Naive thymus-derived CD8-positive, alpha-beta T cell (primary cell): ENCODE data around the gene HRH2. TPM values are rescaled to one million over a fixed set of nuclear protein-coding genes. Genes with fewer than 3 reads are reported as not detected.
"Not testable (repeated sequence)": the region's sequence is repeated elsewhere in the genome, so short reads cannot be mapped to it uniquely, and the experiment has no call there.

ENCODE experiments used
- ATAC-seq, 2 donors: fragments of 150-1000 bp; cut with Tn5 transposase in 1 of 2; sonication (Bioruptor Pico), chemical (Tn5 transposase) in 1 of 2; 1 replicate in 1 of 2; 2 replicates in 1 of 2; pipeline ENCODE4 v1.10.0; 2021; ENCODE audit warnings: mild to moderate bottlenecking in 2 of 2, moderate library complexity in 2 of 2
- POLR2A ChIA-PET: fragments of 350-600 bp; sonication (Branson Sonifier 250); formaldehyde crosslinking; loops from one replicate; lab custom pipeline; 2021; ENCODE audit warnings: antibody characterized with exemption; lab: Charles Lee
- DNase-seq, 10 donors: peaks; one replicate each; pipeline versions ENCODE4 v3.0.0 to v3.0.0-alpha.2; 2020 to 2022
- H3K27ac Mint-ChIP-seq, 10 donors: one replicate each; pipeline ENCODE4 v1.8.0; 2020 to 2022; ENCODE audit warnings: mild to moderate bottlenecking in 10 of 10, mixed read lengths in 10 of 10, moderate library complexity in 4 of 10, inconsistent platforms in 1 of 10
- H3K27me3 Mint-ChIP-seq, 5 donors: one replicate each; pipeline ENCODE4 v1.8.0; 2021 to 2022; ENCODE audit warnings: mixed read lengths in 5 of 5
- H3K36me3 Mint-ChIP-seq, 3 donors: one replicate each; pipeline ENCODE4 v1.8.0; 2020 to 2022; ENCODE audit warnings: mixed read lengths in 3 of 3, mild to moderate bottlenecking in 2 of 3, inconsistent platforms in 1 of 3
- H3K4me1 Mint-ChIP-seq, 4 donors: one replicate each; pipeline ENCODE4 v1.8.0; 2021 to 2022; ENCODE audit warnings: mixed read lengths in 4 of 4
- H3K4me3 Mint-ChIP-seq, 10 donors: one replicate each; pipeline ENCODE4 v1.8.0; 2020 to 2022; ENCODE audit warnings: mild to moderate bottlenecking in 10 of 10, mixed read lengths in 10 of 10, moderate library complexity in 6 of 10, inconsistent platforms in 1 of 10
- H3K9me3 Mint-ChIP-seq, 9 donors: one replicate each; pipeline ENCODE4 v1.8.0; 2020 to 2022; ENCODE audit warnings: mixed read lengths in 9 of 9, mild to moderate bottlenecking in 3 of 9, inconsistent platforms in 1 of 9, moderate library complexity in 1 of 9
- polyA plus RNA-seq, 3 donors: library from polyadenylated mRNA; unstranded; fragments of 300-500 nt; fragmentation: Illumina TruSeq; gene quantifications; one replicate each; pipeline ENCODE4 v1.2.3, GENCODE V29; 2021
- total RNA-seq, 8 experiments: library from RNA in 2 of 8; stranded (reverse) in 2 of 8; gene quantifications; one replicate each; pipeline ENCODE4 v1.2.3 and lab custom pipeline; 2021 to 2026

The HRH2 gene
- total and polyA plus RNA-seq, 5 experiments from 2014 or later, result 2.0 to 8.6 (median 2.6) TPM

DNA sequence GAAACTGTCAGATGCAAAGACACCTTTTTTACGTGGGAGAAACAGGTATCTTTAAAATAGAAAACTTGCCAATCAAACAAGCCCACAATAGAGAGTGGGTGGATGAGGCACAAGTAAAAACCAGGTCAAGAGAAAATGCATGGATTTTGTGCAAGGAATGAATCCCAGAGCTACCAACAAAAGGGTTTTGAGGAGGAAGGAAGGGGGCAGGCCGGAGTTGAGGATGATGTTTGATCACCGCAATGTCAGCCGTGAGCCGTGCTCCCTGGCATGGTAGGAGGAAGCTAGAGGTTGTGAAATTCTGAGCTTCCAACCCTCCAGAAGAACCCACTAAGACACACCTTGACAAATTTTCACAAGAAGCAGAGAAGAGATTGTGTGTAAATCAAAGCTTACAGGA is 53.2 kb downstream of the HRH2 start:
- no peak overlapping the region for H3K4me3 Mint-ChIP-seq
- POLR2A ChIA-PET, result no interaction called here
- no peaks in the 10 kb centered on the region for H3K27me3 Mint-ChIP-seq
- DNase-seq (peak in 1 of 10 donors; percentile 37), ATAC-seq (no peak)
- H3K9me3 Mint-ChIP-seq, result peaks cover 0 to 7% (median under 1%) of the 10 kb centered on the region in 9 donors
- peak overlapping the region in 1 of 10 donors; percentile 51 for H3K27ac Mint-ChIP-seq
- peaks cover under 1 to 30% (median 18%) of the 10 kb centered on the region in 3 donors for H3K36me3 Mint-ChIP-seq
- H3K4me1 Mint-ChIP-seq, result peaks cover 0 to 8% (median 1%) of the 10 kb centered on the region in 4 donors

DNA sequence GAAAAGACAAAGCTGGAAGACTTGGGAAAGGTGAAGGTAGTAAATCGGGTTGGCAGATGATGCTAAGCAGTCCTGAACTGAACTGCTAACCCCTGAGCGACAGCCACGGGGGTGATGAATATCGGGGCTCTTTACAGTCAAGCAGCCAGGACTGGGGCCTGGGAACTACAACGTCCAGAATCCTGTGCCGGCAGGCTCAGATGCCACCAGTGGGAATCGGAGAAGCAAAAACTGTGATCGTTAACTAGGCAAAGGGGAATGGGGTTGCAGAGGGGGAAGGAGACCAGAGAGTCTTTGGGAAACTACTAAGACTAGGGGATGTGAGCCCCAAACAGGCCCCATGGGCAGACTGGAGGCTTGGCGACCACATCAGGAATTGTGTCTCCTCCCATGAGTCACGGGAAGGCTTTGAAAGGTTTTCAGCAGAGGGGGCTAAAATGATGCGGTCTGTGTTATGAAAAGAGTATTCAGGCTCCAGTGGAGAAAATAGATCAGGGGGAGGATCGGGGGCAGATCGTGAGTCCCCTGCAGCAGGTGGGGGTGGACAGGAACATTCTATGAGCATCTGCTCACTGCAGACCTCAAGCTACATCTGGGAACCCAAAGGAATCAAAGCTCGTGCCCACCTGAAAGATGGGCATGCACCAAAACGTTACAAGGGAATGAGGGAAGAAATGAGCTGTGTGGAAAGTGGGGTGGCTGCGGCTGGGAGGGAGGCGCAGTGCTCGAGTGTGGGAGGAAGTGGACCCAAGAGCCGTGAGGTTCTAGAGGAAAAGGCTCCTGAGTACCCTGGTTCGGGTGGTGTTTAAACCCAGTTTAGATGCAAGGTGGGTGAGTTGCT is 53.8 kb downstream of the HRH2 start:
- peak in 1 of 10 donors; percentile 35 for DNase-seq
- Mint-ChIP-seq H3K9me3 (peaks cover 0 to 14% (median 4%) of the 10 kb centered on the region in 9 donors), H3K4me1 (peaks cover 0 to 8% (median 1%) of the 10 kb centered on the region in 4 donors), H3K27me3 (no peaks in the 10 kb centered on the region), H3K36me3 (peaks cover 7 to 30% (median 20%) of the 10 kb centered on the region in 3 donors), H3K27ac (peak overlapping the region in 3 of 10 donors; percentile 23 to 79 (median 51)), H3K4me3 (no peak overlapping the region)
- no peak for ATAC-seq
- POLR2A ChIA-PET, result no interaction called here

DNA sequence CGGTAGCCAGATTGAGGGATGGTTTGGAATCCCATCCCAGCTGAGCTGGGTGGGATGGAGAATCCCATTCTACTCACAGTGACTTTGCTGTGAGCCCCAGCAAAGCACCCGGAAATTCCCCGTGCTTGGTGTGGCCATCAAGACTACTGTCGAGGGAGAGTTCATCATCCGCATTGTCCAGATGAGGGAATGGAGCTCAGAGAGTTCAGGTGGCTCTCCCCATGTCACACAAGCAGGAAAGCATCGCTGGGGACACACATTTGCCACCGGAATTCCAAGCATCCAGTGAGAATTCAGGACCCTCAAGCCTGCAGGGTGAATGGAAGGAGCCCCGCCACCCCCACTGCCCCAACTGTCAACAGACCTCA is 54.4 kb downstream of the HRH2 start:
- DNase-seq (peak in 1 of 10 donors; percentile 14), ATAC-seq (no peak)
- no peak overlapping the region for H3K4me3 Mint-ChIP-seq
- POLR2A ChIA-PET, result no interaction called here
- peaks cover 0 to 8% (median 1%) of the 10 kb centered on the region in 4 donors for H3K4me1 Mint-ChIP-seq
- peaks cover 0 to 2% (median 0%) of the 10 kb centered on the region in 5 donors for H3K27me3 Mint-ChIP-seq
- H3K36me3 Mint-ChIP-seq, result peaks cover 14 to 30% (median 27%) of the 10 kb centered on the region in 3 donors
- no peak overlapping the region for H3K27ac Mint-ChIP-seq
- H3K9me3 Mint-ChIP-seq, result peaks cover 0 to 20% (median 10%) of the 10 kb centered on the region in 9 donors

DNA sequence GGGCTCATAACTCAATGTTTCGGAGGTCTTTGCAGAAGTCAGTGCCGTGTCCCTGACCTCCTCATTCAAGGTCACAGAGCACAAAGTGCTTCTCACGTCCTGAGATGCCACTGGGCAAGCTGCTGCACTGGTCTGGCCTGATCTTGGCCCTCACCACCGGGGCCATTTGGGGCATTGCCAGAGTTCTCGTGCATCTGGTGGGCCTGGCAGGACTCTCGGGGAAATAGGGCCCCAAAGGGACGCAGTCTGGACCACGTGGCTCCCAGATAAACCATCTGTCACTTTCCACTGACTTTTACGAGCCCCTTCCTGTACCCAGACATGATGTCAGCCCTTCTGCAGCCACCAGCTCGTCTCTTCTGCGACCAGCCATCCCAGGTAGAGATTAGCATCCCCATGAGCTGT is 54.8 kb downstream of the HRH2 start:
- no peak overlapping the region for H3K27ac Mint-ChIP-seq
- DNase-seq (peak in 1 of 10 donors; percentile 14), ATAC-seq (no peak)
- peaks cover 0 to 22% (median 10%) of the 10 kb centered on the region in 9 donors for H3K9me3 Mint-ChIP-seq
- H3K4me3 Mint-ChIP-seq, result no peak overlapping the region
- POLR2A ChIA-PET, result no interaction called here
- peaks cover 14 to 28% (median 28%) of the 10 kb centered on the region in 3 donors for H3K36me3 Mint-ChIP-seq
- peaks cover 0 to 8% (median 1%) of the 10 kb centered on the region in 4 donors for H3K4me1 Mint-ChIP-seq
- peaks cover 0 to 2% (median 0%) of the 10 kb centered on the region in 5 donors for H3K27me3 Mint-ChIP-seq

DNA sequence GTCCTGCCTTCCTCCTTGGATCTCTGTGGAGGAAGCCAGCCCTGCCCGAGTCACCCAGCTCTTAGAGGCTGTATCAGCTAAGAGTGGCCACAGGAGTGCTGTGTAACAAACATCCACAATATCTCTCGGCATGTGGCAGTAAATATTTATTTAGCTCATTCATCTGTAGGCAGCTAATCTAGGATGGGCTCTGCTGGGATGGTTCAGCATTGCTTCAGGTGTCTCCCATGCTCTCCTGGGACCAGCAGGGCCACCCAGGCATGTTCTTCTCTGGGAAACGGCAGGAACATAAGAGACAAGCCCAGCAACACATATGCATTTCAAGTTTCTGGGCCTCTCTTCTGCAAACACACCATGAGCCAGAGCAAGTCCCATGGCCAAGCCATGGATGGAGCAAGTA is 56.1 kb downstream of the HRH2 start:
- ATAC-seq, result no peak
- H3K27me3 Mint-ChIP-seq, result peaks cover 0 to 9% (median 0%) of the 10 kb centered on the region in 5 donors
- no peak overlapping the region for H3K4me3 Mint-ChIP-seq
- DNase-seq, result no peak
- no peak overlapping the region for H3K27ac Mint-ChIP-seq
- POLR2A ChIA-PET, result no interaction called here
- peaks cover 0 to 23% (median 10%) of the 10 kb centered on the region in 9 donors for H3K9me3 Mint-ChIP-seq
- peaks cover 14 to 27% (median 16%) of the 10 kb centered on the region in 3 donors for H3K36me3 Mint-ChIP-seq
- peaks cover 0 to 10% (median 3%) of the 10 kb centered on the region in 4 donors for H3K4me1 Mint-ChIP-seq

DNA sequence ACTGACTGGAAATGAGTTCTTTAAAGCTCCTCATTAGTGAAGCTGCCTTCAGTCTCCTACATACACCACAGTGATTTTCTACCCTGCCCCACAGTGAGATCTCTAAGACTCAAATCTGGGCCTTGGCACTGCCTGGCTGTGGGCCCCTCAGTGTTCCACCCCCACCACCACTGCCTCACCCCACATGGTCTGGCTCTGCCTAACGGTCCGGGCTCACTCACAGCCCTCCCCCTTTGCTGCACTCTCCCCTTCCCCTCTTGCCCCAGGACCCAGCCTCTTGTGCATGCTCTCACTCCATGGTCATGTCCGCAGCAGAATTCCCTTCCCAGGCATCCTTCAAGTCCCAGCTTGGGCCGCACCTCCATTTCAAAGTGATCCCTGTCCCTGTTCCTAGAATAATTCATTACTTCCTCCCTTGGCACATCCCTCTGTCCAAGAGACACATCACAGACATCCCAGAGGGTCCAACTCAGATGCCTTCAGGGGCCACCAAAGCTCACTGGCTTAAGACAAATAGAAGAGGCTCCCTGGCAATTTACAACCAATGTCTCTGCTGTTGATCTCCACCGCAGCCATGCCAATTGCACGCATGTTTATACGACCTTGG is 56.7 kb downstream of the HRH2 start:
- peaks cover 0 to 23% (median 10%) of the 10 kb centered on the region in 9 donors for H3K9me3 Mint-ChIP-seq
- peaks cover 9 to 23% (median 14%) of the 10 kb centered on the region in 3 donors for H3K36me3 Mint-ChIP-seq
- H3K4me3 Mint-ChIP-seq, result no peak overlapping the region
- ATAC-seq, result no peak
- peak overlapping the region in 1 of 10 donors; percentile 75 for H3K27ac Mint-ChIP-seq
- peak in 1 of 10 donors; percentile 10 for DNase-seq
- H3K27me3 Mint-ChIP-seq, result peaks cover 0 to 9% (median 0%) of the 10 kb centered on the region in 5 donors
- POLR2A ChIA-PET, result no interaction called here
- H3K4me1 Mint-ChIP-seq, result peaks cover 0 to 7% (median 2%) of the 10 kb centered on the region in 4 donors

DNA sequence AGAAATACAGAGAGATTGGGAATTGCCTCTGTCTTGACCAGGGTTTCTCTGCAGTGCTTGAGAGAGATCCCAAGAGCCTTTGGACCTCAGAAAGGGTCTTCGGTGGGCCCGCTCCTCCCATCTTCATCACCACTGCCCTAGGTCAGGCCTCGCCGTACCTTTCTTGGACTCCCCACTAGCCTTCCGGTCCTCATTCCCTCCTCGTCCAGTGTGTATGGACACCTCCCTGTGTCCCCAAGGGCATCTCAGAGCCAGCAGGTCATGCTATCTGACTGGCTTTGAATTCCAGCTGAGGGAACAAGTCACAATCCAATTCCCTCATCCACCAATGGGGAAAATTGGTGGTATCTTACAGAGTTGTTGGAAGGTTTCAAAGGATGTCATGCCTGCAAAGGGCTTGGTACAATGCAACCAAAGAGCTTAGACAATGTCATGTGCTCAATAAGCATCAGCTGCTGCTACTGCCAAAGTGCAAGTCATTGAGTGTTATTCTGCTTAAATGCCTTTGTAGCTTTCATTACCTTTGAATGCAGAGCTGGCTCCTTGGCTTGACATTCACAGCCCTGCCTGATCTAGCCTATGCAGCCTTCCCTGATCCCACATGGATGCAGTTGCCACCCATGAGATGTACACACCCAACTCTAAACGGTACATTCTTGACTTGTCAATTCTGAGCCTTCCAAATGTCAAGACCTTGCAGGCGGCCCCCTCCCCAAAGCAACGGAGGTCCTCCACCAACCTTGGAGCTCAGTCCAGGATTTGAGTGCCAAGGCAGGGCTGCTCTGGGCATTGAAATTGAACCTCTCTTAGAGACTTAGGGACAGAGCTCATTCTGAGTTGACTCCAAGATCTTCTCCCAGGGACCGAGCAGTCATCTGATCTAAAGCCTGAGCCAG is 58.0 kb downstream of the HRH2 start:
- DNase-seq, result no peak

DNA sequence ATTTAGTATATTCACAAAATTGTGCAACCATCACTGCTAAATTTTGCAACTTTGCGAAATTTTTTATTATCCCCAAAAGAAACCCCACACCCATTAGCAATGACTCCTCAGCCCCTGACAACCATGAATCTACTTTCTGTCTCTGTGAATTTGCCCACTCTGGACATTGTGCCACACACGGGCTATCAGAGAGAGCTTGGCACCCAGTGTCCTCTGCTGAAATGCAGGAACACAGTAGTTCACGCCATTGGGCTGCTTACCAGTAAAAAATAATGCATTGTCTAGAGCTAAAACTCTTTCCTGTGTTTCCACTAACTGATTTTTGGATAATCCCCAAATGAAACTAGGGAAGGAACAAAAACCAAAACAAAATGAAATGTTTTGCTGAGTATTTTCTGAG is 60.0 kb downstream of the HRH2 start:
- ATAC-seq (no peak), DNase-seq (no peak)
- Mint-ChIP-seq H3K27me3 (peaks cover 0 to 11% (median 0%) of the 10 kb centered on the region in 5 donors), H3K36me3 (peaks cover 0 to 17% (median 14%) of the 10 kb centered on the region in 3 donors), H3K27ac (no peak overlapping the region), H3K9me3 (peaks cover 0 to 23% (median 10%) of the 10 kb centered on the region in 9 donors), H3K4me1 (peaks cover 0 to 3% (median 2%) of the 10 kb centered on the region in 4 donors), H3K4me3 (no peak overlapping the region)
- POLR2A ChIA-PET, result no interaction called here

More for the DNA sequence above, 58.0 kb downstream of the HRH2 start:
- ATAC-seq, result no peak
- Mint-ChIP-seq H3K4me3 (no peak overlapping the region), H3K4me1 (peaks cover 0 to 5% (median 2%) of the 10 kb centered on the region in 4 donors), H3K27me3 (peaks cover 0 to 11% (median 0%) of the 10 kb centered on the region in 5 donors), H3K27ac (peak overlapping the region in 1 of 10 donors; percentile 14), H3K9me3 (peaks cover 0 to 23% (median 10%) of the 10 kb centered on the region in 9 donors), H3K36me3 (peaks cover 0 to 19% (median 14%) of the 10 kb centered on the region in 3 donors)
- POLR2A ChIA-PET, result no interaction called here

DNA sequence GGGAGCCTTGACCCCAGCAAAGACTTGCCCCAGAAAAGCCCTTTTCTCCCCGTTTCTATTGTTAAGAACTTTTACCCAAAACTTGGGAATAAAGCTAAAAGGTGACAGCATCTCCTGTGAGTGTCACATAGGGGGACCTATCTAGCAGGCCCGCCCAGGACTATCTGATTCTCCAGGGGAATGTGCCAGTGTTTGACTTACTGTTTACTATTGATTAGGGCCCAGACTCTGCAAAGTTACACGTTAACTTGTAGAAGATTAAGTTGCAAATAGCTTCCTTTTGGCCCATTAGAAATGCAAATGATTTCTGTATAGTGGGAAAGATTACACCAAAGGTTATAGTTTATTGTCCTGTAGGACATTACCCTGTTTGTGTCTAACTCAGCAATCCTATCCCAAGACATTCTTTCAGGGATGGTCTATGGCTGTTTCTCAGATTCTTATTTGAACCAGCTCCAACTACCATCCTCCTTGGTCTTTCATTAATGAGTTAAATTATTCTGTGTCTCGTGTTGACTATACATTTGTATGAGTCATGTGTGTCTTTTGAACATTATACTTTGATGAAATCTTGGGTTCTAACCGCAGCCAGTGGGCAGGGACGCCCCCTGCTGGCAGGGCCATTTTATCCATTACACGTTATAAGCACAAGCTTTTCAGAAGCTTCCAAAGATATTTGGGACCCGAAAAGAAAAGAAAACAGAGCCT is 60.7 kb downstream of the HRH2 start:
- Mint-ChIP-seq H3K36me3 (peaks cover 0 to 17% (median 14%) of the 10 kb centered on the region in 3 donors), H3K27ac (peak overlapping the region in 2 of 10 donors; percentile 71 to 74), H3K4me1 (peaks cover 0 to 3% (median 2%) of the 10 kb centered on the region in 4 donors), H3K9me3 (peaks cover 0 to 23% (median 10%) of the 10 kb centered on the region in 9 donors), H3K27me3 (peaks cover 0 to 11% (median 0%) of the 10 kb centered on the region in 5 donors), H3K4me3 (no peak overlapping the region)
- DNase-seq (peak in 9 of 10 donors; percentile 15 to 44 (median 31)), ATAC-seq (peak in 1 of 2 donors; percentile 14)
- POLR2A ChIA-PET, result interaction anchor here (1.2 kb wide), 1 partner anchor 175 kb away, joined by 3 read pairs; no protein-coding TSS in a partner anchor

DNA sequence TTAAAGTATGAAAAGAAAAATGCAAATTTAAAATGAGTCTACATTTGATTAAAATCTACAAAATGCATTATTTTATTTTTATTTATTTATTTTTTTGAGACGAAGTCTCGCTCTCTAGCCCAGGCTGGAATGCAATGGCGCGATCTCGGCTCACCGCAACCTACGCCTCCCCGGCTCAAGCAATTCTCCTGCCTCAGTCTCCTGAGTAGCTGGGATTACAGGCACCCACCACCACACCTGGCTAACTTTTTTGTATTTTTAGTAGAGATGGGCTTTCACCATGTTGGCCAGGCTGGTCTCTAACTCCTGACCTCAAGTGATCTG is 61.2 kb downstream of the HRH2 start:
- H3K9me3 Mint-ChIP-seq, result peaks cover 0 to 22% (median 10%) of the 10 kb centered on the region in 9 donors
- POLR2A ChIA-PET, result interaction anchor here (1.2 kb wide), 1 partner anchor 175 kb away, joined by 3 read pairs; no protein-coding TSS in a partner anchor
- not testable (repeated sequence) for H3K4me1 Mint-ChIP-seq

More for the DNA sequence above, 61.2 kb downstream of the HRH2 start:
- Mint-ChIP-seq H3K36me3 (peaks cover 0 to 17% (median 14%) of the 10 kb centered on the region in 3 donors), H3K27ac (peak overlapping the region in 1 of 10 donors; percentile 71), H3K27me3 (peaks cover 0 to 11% (median 0%) of the 10 kb centered on the region in 5 donors)
- not testable (repeated sequence) for DNase-seq, H3K4me3 Mint-ChIP-seq, ATAC-seq
